KOPT-K1 (cell line): ENCODE results near the gene CPLX1.

Experiments
- H3K27ac ChIP-seq: fragments of 200-600 bp; sonication (generic); 2 replicates; pipeline ENCODE4 v1.5.1; 2016; ENCODE audit warnings: antibody characterized with exemption, mild to moderate bottlenecking, low read depth, low read length; ENCODE audit not compliant: poor library complexity, severe bottlenecking
- H3K36me3 ChIP-seq: fragments of 200-600 bp; sonication (generic); 2 replicates; pipeline ENCODE4 v1.5.1; 2017; ENCODE audit warnings: antibody characterized with exemption, mild to moderate bottlenecking, low read length, moderate library complexity; ENCODE audit not compliant: insufficient read depth
- H3K9me3 ChIP-seq: fragments of 200-600 bp; sonication (generic); 2 replicates; pipeline ENCODE4 v1.5.1; 2017; ENCODE audit warnings: antibody characterized with exemption, low read length, mild to moderate bottlenecking; ENCODE audit not compliant: insufficient read depth, poor library complexity, severe bottlenecking

CPLX1 gene

DNA sequence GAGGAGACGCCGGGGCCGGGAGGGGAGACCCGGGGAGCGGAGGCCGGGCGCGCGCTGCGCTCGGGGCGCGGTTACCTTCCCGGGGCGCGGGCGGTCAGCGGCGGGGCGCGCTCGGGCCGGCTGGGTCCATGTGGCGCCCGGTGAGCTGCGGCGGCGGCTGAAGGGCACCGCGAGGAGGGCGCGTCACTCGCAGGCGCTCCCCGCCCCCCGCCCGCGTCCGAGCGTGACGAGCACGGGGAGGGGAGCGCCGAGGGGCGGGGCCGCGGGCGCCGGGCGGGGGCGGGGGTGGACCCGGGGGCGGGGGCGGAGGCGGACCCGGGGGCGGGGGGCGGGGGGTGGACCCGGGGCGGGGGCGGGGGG lies at the start of gene CPLX1:
TSS of gene CPLX1 (minus strand) at position 159 of the 360 bp plus-strand sequence. CDS start 1,607 bp downstream, outside the sequence.
- Histone ChIP-seq H3K27ac (no peak within 1 kb of the TSS), H3K36me3 (no peaks in the 10 kb centered on the region), H3K9me3 (peaks cover 4% of the 10 kb centered on the region)

GRCh38 chr4:874971-875817 lies 49.3 kb upstream of the CPLX1 start:
- H3K9me3 ChIP-seq, result no peaks in the 10 kb centered on the region
- H3K36me3 ChIP-seq, result peaks cover 86% of the 10 kb centered on the region
- H3K27ac ChIP-seq, result no peak overlapping the region

GRCh38 chr4:874056-874455 lies 48.1 kb upstream of the CPLX1 start:
- Histone ChIP-seq H3K27ac (no peak overlapping the region), H3K36me3 (peaks cover 97% of the 10 kb centered on the region), H3K9me3 (no peaks in the 10 kb centered on the region)

- Histone ChIP-seq H3K27ac (no peak overlapping the region), H3K36me3 (peaks cover 98% of the 10 kb centered on the region), H3K9me3 (no peaks in the 10 kb centered on the region)
Observed at GRCh38 chr4:872241-872981, 46.5 kb upstream of the CPLX1 start.

- no peak overlapping the region for H3K27ac ChIP-seq
- peaks cover 98% of the 10 kb centered on the region for H3K36me3 ChIP-seq
Observed at GRCh38 chr4:871484-871883, 45.6 kb upstream of the CPLX1 start.

GRCh38 chr4:870951-871350 lies 45.0 kb upstream of the CPLX1 start:
- no peaks in the 10 kb centered on the region for H3K9me3 ChIP-seq
- H3K27ac ChIP-seq, result no peak overlapping the region
- peaks cover 98% of the 10 kb centered on the region for H3K36me3 ChIP-seq

More at GRCh38 chr4:871484-871883, 45.6 kb upstream of the CPLX1 start:
- no peaks in the 10 kb centered on the region for H3K9me3 ChIP-seq

DNA sequence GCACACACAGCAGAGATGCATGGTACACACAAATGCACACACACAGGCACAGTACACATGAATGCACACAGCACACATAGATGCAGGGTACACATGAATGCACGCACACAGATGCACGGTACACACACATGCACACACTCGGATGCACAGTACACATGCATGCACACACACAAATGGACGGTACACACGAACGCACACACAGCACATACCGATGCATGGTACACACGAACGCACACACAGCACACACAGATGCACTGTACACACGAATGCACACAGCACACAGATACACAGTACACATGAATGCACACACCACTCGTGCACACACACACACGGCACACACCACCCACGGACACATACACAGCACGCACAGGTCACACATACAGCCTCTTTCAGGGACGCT lies 43.8 kb upstream of the CPLX1 start:
- Histone ChIP-seq H3K36me3 (peaks cover 98% of the 10 kb centered on the region), H3K27ac (no peak overlapping the region), H3K9me3 (no peaks in the 10 kb centered on the region)

DNA sequence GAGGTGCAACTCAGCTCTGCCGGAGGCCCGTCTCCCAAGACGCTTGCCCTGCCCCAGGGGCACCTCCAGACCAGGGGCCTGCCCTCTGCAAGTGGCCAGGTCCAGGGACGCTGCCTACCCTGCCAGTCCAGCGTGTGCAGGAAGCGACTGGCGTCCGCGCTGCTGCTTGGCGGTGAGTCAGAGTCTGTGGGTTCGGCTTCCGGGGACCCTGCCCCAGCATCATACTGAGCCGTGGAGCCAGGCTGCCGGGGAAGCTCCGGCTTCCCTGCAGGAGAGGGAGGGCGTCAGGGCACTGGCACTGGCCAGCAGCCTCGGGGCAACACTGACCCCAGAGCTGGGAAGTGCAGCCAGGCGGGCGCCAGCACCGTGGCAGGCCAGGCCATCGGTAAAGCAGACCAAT lies 42.5 kb upstream of the CPLX1 start:
- H3K36me3 ChIP-seq, result peaks cover 97% of the 10 kb centered on the region
- no peak overlapping the region for H3K27ac ChIP-seq
- no peaks in the 10 kb centered on the region for H3K9me3 ChIP-seq

GRCh38 chr4:867526-868250 lies 41.8 kb upstream of the CPLX1 start:
- no peak overlapping the region for H3K27ac ChIP-seq
- H3K9me3 ChIP-seq, result no peaks in the 10 kb centered on the region
- H3K36me3 ChIP-seq, result peaks cover 97% of the 10 kb centered on the region

- Histone ChIP-seq H3K36me3 (peaks cover 97% of the 10 kb centered on the region), H3K9me3 (no peaks in the 10 kb centered on the region), H3K27ac (no peak overlapping the region)
Observed at GRCh38 chr4:866761-867390, 40.9 kb upstream of the CPLX1 start.

DNA sequence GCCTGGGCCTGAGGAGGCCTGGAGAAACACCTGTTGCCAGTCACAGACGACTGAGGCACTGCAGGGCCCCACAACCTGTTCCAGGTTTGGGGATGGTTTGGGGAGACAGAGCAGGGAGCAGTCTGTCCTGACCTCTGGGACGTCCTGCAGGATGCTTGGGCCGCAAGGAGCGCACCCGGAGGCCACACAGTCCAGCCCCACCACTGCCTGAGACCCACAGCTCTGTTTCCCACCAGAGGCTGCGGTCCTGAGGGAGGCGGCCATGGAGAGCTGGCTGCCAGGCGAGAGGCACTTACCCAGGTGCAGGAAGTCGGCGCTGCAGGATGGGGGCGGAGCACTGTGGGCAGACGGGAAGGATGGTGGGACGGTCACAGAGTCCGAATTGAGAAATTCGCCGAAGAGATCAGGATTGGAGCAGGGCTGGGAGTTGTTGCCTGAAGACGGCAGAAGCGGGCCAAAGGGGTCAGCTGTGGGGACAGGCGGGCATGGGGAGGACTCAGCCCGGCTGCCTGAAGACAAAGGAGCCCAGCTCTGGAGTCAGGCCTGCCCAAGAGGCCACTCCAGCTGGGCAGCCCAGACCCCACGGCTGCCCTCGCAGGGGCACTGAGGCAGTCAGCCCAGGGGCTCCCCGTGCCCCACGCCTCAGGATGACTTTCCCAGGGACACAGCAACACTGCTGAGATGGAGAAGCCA lies 40.3 kb upstream of the CPLX1 start:
- Histone ChIP-seq H3K9me3 (no peaks in the 10 kb centered on the region), H3K36me3 (peaks cover 99% of the 10 kb centered on the region), H3K27ac (no peak overlapping the region)

- no peaks in the 10 kb centered on the region for H3K9me3 ChIP-seq
- peaks cover 99% of the 10 kb centered on the region for H3K36me3 ChIP-seq
- H3K27ac ChIP-seq, result no peak overlapping the region
Observed at GRCh38 chr4:865572-865971, 39.6 kb upstream of the CPLX1 start.

GRCh38 chr4:865121-865465 lies 39.2 kb upstream of the CPLX1 start:
- no peak overlapping the region for H3K27ac ChIP-seq
- H3K36me3 ChIP-seq, result peaks cover 99% of the 10 kb centered on the region
- no peaks in the 10 kb centered on the region for H3K9me3 ChIP-seq

- Histone ChIP-seq H3K9me3 (no peaks in the 10 kb centered on the region), H3K27ac (no peak overlapping the region), H3K36me3 (peaks cover 99% of the 10 kb centered on the region)
Observed at GRCh38 chr4:864456-865120, 38.7 kb upstream of the CPLX1 start.
